B cell (primary cell): ENCODE measurements around the gene PSMA6. TPM values are rescaled to one million over a fixed set of nuclear protein-coding genes. Genes with fewer than 3 reads are reported as not detected.
A peak's percentile ranks its signal among the peaks of the same experiment; 100 is the strongest.

ENCODE experiments used
- ATAC-seq: fragments of 200-7000 bp; cut with Tn5 transposase; one replicate; pipeline ENCODE4 v1.10.0; 2021; ENCODE audit warnings: low read depth, mild to moderate bottlenecking, moderate number of reproducible peaks, moderate library complexity
- CTCF ChIA-PET: fragments of 350-600 bp; sonication (Branson Sonifier 250); formaldehyde crosslinking; loops from one replicate; lab custom pipeline; 2021; ENCODE audit warnings: antibody characterized with exemption, inconsistent platforms; lab: Charles Lee
- POLR2A ChIA-PET: fragments of 350-600 bp; sonication (Branson Sonifier 250); formaldehyde crosslinking; loops from one replicate; lab custom pipeline; 2021; ENCODE audit warnings: antibody characterized with exemption; lab: Charles Lee
- DNase-seq: peaks from one replicate; pipeline ENCODE4 v3.0.0; 2013
- H2AFZ ChIP-seq: 2 replicates; pipeline ENCODE4 v1.6.1; 2012; ENCODE audit warnings: mild to moderate bottlenecking, low read depth, low read length; ENCODE audit not compliant: insufficient read depth, poor library complexity, severe bottlenecking
- H3K27ac ChIP-seq, 2 donors: 1 replicate in 1 of 2; 2 replicates in 1 of 2; pipeline ENCODE4 v1.5.1; 2012 to 2013; ENCODE audit warnings: low read length in 2 of 2, mild to moderate bottlenecking in 2 of 2, moderate library complexity in 1 of 2
- H3K27me3 ChIP-seq, 4 experiments: fragments of 200-600 bp in 1 of 4; sonication (generic) in 1 of 4; replicated peaks in 1 of 4; 1 replicate in 2 of 4; 2 replicates in 2 of 4; pipeline versions ENCODE4 v1.6.1 to v1.7.0; 2013 to 2016; ENCODE audit warnings: low read length in 3 of 4, mild to moderate bottlenecking in 2 of 4, mixed read lengths in 1 of 4, moderate library complexity in 1 of 4; ENCODE audit not compliant: insufficient read depth in 4 of 4, control insufficient read depth in 3 of 4; ENCODE audit errors: control extremely low read depth in 1 of 4
- H3K36me3 ChIP-seq, 2 experiments: replicated peaks in 1 of 2; 1 replicate in 1 of 2; 2 replicates in 1 of 2; pipeline versions ENCODE4 v1.6.1 to v1.7.1; 2013; ENCODE audit warnings: low read length in 1 of 2; ENCODE audit not compliant: insufficient read depth in 2 of 2, control insufficient read depth in 1 of 2; ENCODE audit errors: control extremely low read depth in 1 of 2, extremely low read depth in 1 of 2
- H3K4me1 ChIP-seq, 2 donors: fragments of 200-600 bp in 1 of 2; sonication (generic) in 1 of 2; 1 replicate in 1 of 2; 2 replicates in 1 of 2; pipeline versions ENCODE4 v1.5.1 to v1.6.1; 2013 to 2017; ENCODE audit warnings: low read length in 2 of 2; ENCODE audit not compliant: control insufficient read depth in 2 of 2, insufficient read depth in 2 of 2
- H3K4me2 ChIP-seq: replicated peaks from 2 replicates; pipeline ENCODE3; 2012; ENCODE audit warnings: mild to moderate bottlenecking, low read depth, low read length; ENCODE audit not compliant: poor library complexity, severe bottlenecking
- H3K4me3 ChIP-seq, 5 experiments: fragments of 200-600 bp in 1 of 5; sonication (generic) in 1 of 5; 1 replicate in 3 of 5; 2 replicates in 2 of 5; pipeline versions ENCODE4 v1.5.1 to v1.7.0; 2011 to 2016; ENCODE audit warnings: low read length in 4 of 5, mild to moderate bottlenecking in 4 of 5, low read depth in 2 of 5, control low read depth in 1 of 5, moderate library complexity in 1 of 5; ENCODE audit not compliant: insufficient read depth in 1 of 5; ENCODE audit errors: control extremely low read depth in 1 of 5, extremely low read depth in 1 of 5
- H3K79me2 ChIP-seq: fragments of 200-600 bp; sonication (generic); one replicate; pipeline ENCODE4 v1.6.0; 2016; ENCODE audit warnings: low read length; ENCODE audit not compliant: control insufficient read depth, insufficient read depth
- H3K9ac ChIP-seq: fragments of 200-600 bp; sonication (generic); 2 replicates; pipeline ENCODE4 v1.6.1; 2017; ENCODE audit warnings: mild to moderate bottlenecking, low read length, moderate library complexity
- H3K9me3 ChIP-seq, 3 donors: one replicate each; pipeline versions ENCODE4 v1.6.1 to v1.7.1; 2013; ENCODE audit warnings: low read length in 2 of 3; ENCODE audit not compliant: control insufficient read depth in 2 of 3, insufficient read depth in 1 of 3; ENCODE audit errors: control extremely low read depth in 1 of 3
- H4K20me1 ChIP-seq: 2 replicates; pipeline ENCODE4 v1.6.0; 2012; ENCODE audit warnings: mild to moderate bottlenecking, low read length; ENCODE audit not compliant: insufficient read depth, control insufficient read depth, poor library complexity, severe bottlenecking
- H3K27ac Mint-ChIP-seq: one replicate; pipeline ENCODE4 v1.8.0; 2021; ENCODE audit warnings: mixed read lengths
- H3K27me3 Mint-ChIP-seq: one replicate; pipeline ENCODE4 v1.8.0; 2021; ENCODE audit warnings: mixed read lengths
- H3K4me1 Mint-ChIP-seq: one replicate; pipeline ENCODE4 v1.8.0; 2021; ENCODE audit warnings: mixed read lengths
- H3K4me3 Mint-ChIP-seq: one replicate; pipeline ENCODE4 v1.8.0; 2021; ENCODE audit warnings: mixed read lengths
- H3K9me3 Mint-ChIP-seq: one replicate; pipeline ENCODE4 v1.8.0; 2022; ENCODE audit warnings: mixed read lengths; ENCODE audit not compliant: insufficient read depth
- EZH2 ChIP-seq: IDR thresholded peaks from 2 replicates; pipeline ENCODE4 v1.6.1; 2012; ENCODE audit warnings: borderline replicate concordance, low read depth, mild to moderate bottlenecking, moderate library complexity, low read length; ENCODE audit not compliant: insufficient read depth, poor library complexity, severe bottlenecking
- WGBS: methylation state at CpG from one replicate; pipeline ENCODE4 v1.1.5; 2013; ENCODE audit warnings: missing lambda C conversion rate; ENCODE audit not compliant: insufficient coverage; 5-methylcytosine and 5-hydroxymethylcytosine counted together
- intact Hi-C: fragments of 100-400 bp; cut with micrococcal nuclease; formaldehyde crosslinking; loops from one replicate; pipeline ENCODE4 v1.10.0; 2022
- polyA plus RNA-seq: library from polyadenylated mRNA; depleted of rRNA; stranded (reverse); fragments of >200 nt; gene quantifications from 2 replicates; pipeline ENCODE4 v1.2.3, GENCODE V29; 2012
- total RNA-seq, 2 donors: library from RNA; stranded (reverse); fragments of 120-200 nt in 1 of 2; gene quantifications; 1 replicate in 1 of 2; 2 replicates in 1 of 2; pipeline versions ENCODE4 v1.2.3 to v1.2.4, GENCODE V29; 2013 to 2022
- TF ChIP-seq, protein P1 (sequence below): fragments of 200-600 bp; IDR thresholded peaks from one replicate; pipeline ENCODE4 v1.8.0; 2022; ENCODE audit warnings: antibody characterized with exemption, mild to moderate bottlenecking

The PSMA6 gene
- total and polyA plus RNA-seq, 2 donors (not counting 1 experiment from before 2014, with no cell fraction given), result 47.0 to 70.6 TPM

DNA sequence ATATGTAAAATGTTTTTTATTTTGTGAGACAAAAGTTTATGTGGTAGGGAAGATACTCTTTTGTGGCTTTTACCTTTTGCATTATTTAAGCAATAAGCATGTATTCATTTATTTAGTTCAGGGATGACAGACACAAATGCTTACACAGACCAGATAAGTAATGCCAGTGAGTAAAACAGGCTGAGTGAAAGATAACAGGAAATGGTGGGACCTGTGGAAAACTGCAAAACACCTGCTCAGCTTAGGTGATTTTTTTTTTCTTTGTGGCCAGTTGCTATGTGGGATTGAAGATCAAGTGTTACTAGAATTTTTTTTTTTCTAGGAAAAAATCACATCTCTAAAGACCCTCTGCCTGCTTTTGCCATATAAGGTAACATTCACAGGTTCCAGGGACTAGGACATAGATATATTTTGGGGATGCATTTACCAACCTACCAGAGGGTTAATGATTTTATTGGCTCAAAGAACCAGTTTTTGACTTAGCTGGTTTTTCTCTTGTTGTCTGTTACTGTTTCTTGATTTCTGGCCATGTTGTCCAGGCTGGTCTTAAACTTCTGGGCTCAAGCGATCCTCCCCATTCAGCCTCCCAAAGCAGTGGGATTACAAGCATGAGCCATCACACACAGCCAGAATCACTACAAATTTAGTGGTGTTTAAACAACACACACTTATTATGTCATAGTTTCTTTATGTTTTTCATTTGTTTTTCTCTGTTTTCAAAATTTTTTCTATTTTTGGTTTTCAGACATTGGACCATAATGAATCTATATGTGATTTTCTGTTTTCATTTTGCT is 9.8 kb downstream of the PSMA6 start:
- DNase-seq, result no peak
- H4K20me1 ChIP-seq, result peaks cover 62% of the 10 kb centered on the region
- peaks cover 0 to 8% of the 10 kb centered on the region in 2 experiments for H3K36me3 ChIP-seq
- H3K4me2 ChIP-seq, result peak overlapping the region; percentile 13
- peaks cover 18 to 31% of the 10 kb centered on the region in 2 donors for H3K4me1 ChIP-seq
- Mint-ChIP-seq H3K4me3 (no peak overlapping the region), H3K27ac (no peak overlapping the region), H3K27me3 (no peaks in the 10 kb centered on the region), H3K9me3 (no peaks in the 10 kb centered on the region), H3K4me1 (peaks cover 43% of the 10 kb centered on the region)
- peaks cover 99% of the 10 kb centered on the region for H3K79me2 ChIP-seq
- CTCF ChIA-PET, result no interaction called here
- TF ChIP-seq, protein P1, sequence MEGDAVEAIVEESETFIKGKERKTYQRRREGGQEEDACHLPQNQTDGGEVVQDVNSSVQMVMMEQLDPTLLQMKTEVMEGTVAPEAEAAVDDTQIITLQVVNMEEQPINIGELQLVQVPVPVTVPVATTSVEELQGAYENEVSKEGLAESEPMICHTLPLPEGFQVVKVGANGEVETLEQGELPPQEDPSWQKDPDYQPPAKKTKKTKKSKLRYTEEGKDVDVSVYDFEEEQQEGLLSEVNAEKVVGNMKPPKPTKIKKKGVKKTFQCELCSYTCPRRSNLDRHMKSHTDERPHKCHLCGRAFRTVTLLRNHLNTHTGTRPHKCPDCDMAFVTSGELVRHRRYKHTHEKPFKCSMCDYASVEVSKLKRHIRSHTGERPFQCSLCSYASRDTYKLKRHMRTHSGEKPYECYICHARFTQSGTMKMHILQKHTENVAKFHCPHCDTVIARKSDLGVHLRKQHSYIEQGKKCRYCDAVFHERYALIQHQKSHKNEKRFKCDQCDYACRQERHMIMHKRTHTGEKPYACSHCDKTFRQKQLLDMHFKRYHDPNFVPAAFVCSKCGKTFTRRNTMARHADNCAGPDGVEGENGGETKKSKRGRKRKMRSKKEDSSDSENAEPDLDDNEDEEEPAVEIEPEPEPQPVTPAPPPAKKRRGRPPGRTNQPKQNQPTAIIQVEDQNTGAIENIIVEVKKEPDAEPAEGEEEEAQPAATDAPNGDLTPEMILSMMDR, result no peak
- no peak for TF ChIP-seq EZH2
- no CpG with 5 or more reads among the region's 1 CpG for WGBS
- H3K9ac ChIP-seq, result no peak overlapping the region
- H2AFZ ChIP-seq, result no peak overlapping the region
- H3K27me3 ChIP-seq, result no peaks in the 10 kb centered on the region
- H3K4me3 ChIP-seq, result no peak overlapping the region
- no peak for ATAC-seq
- peaks cover 0 to 3% (median 0%) of the 10 kb centered on the region in 3 donors for H3K9me3 ChIP-seq
- no peak overlapping the region for H3K27ac ChIP-seq
- intact Hi-C loops, result no loop called here
- POLR2A ChIA-PET, result interaction anchor here (1.5 kb wide), 1 partner anchor 10 kb away, joined by 4 read pairs; the partner anchor contains the start of gene PSMA6
